ENCODE results near the gene DCAF4L1.

Gene DCAF4L1, protein sequence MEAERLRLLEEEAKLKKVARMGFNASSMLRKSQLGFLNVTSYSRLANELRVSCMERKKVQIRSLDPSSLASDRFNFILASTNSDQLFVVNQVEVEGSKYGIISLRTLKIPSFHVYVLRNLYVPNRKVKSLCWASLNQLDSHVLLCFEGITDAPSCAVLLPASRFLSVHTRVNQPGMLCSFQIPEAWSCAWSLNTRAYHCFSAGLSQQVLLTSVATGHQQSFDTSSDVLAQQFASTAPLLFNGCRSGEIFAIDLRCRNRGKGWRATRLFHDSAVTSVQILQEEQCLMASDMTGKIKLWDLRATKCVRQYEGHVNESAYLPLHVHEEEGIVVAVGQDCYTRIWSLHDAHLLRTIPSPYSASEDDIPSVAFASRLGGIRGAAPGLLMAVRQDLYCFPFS

DNA sequence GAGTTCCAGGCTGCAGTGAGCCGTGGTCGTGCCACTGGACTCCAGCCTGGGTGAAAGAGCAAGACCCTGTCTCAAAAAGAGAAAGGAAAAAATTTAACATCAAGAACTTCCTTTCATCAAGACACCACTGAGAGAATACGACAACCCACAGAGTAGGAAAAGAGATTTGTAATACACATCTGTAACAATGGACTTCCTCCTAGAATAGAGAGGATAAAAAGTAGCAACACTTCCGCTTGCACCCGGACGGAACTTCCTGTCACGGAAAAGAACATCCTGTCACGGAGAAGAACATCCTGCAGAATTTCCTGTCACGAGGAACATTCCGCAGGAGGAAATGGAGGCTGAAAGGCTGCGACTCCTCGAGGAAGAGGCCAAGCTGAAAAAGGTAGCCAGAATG lies at the start of gene DCAF4L1:
TSS of gene DCAF4L1 (plus strand) at position 301 of the 400 bp plus-strand sequence. CDS start at position 338, 37 bp downstream.
- no peak for DNase-seq (ENCODE audit: low spot score)

DNA sequence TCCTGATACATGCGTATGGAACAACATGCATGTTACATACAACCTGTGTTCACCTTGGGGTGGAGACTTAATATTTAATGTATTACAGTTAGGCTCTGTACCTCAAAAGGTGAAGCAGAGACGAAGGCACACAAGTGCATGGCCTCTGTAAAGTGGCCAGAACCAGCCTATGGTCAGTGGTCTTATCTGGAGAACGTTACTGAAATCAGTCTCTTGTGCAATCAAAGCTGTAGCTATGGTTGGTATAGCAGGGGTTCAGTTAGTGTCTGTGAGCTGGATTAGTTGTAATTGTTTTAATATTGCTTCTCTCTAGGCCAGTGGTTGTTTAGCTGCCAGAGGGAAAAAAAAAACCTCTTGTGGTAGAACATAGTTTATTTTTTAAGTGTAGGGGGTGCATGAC lies 48.6 kb upstream of the DCAF4L1 start:
- no peak for DNase-seq (ENCODE audit: low spot score)

DNA sequence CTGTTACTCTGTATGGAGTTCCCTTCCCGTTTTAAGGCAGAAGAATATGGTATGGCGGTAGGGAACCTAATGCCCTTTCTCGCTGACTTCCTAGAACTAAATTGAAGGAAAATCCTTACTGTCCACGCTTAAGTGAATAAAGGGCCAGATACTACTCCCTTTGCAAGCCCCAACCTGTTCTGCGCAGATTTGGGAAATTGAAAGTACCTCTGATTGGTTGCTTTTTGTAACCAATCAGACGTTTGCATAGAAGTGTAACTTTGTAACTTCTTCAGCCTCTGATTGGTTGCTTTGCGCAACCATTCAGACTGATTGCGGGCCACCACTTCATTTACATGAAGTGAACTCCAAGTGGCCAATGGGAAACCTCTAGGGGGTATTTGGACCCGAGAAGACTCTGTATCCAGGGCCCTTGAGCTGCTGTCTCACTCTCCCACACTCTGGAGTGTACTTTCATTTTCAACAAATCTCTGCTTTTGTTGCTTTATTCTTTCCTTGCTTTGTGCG lies 47.5 kb upstream of the DCAF4L1 start:
- DNase-seq (ENCODE audit: low spot score), result no peak

DNA sequence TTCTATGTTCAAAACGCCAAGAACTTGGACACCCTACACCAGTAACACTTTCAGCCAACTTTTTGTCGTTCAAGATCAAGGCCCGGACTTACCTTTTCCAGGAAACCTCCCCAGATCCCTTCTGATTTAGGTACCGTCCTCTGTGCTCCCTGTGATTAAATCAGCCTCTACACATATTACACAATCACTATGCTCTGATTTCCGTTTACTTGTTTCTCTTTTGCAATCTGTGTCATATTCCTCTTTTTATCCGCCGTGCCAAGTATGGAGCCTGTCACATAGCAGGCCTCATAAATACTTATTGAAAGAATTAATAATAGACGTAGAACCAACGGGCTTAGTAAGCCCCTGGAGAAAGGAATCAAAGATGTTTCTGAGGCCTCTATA lies 47.0 kb upstream of the DCAF4L1 start:
- DNase-seq (ENCODE audit: low spot score), result no peak

DNA sequence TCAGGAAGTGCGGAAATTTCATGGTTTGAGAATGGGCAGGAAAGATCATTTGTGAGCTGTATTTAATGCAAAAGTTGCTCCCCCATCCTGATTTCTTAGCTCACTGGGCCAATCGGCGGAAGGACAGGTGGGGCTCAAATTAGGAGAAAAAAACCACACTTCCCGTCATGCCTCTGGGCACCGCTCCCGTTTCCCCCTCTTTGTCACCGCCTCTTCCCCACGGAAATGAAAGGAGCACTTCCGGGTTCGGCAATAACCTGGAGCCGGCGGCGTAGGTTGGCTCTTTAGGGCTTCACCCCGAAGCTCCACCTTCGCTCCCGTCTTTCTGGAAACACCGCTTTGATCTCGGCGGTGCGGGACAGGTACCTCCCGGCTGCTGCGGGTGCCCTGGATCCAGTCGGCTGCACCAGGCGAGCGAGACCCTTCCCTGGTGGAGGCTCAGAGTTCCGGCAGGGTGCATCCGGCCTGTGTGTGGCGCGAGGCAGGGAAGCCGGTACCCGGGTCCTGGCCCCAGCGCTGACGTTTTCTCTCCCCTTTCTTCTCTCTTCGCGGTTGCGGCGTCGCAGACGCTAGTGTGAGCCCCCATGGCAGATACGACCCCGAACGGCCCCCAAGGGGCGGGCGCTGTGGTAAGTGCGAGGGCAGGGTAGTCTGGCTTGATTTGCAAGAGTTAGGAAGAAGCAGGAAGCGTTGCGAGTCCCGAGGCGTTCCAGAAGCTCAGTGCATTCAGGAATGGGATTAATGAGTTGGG lies 46.5 kb upstream of the DCAF4L1 start, which contains the start of gene TMEM33:
TSS of gene TMEM33 (plus strand) at position 529 of the 751 bp plus-strand sequence. CDS start at position 585, 56 bp downstream.
- peak; percentile 53 for DNase-seq (ENCODE audit: low spot score)

DNA sequence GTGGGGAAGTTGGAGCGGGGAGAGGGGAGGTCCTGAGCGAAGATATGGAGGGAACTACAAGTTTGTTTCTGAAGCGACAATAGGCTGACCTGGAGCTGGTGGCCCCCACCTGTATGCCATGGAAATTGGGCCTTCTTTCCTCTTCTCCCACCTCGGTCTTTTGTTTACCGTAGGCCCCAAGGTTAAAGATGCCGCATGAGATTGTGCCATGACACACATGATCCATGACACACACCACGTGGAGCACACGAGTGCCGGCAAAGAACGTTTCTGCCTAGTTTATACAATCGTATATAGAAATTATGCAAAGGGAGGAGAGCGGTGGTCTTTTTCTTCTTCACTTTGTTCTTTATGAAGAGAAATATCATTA lies 45.9 kb upstream of the DCAF4L1 start:
- no peak for DNase-seq (ENCODE audit: low spot score)

DNA sequence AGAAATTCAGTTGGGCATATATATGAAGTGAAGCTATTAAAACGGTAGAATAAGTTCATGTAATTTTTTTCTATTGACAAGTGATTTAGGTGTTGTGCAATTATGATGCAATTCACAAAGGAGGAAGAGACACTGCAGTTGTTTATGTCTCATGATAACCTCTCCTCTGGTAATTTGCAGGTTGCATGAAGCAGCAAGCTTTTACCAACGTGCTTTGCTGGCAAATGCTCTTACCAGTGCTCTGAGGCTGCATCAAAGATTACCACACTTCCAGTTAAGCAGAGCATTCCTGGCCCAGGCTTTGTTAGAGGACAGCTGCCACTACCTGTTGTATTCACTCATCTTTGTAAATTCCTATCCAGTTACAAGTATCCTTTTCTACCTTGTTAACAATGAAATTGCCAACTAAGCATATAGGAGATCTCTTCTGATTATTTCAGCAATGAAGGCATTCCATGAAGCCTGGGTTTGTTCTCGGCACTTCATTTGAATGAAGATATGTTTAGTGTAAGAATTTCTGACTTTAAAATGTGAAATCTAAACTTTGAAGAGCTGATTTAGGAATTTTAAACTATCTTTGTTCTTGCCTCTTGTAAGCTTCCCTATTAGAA lies 42.4 kb upstream of the DCAF4L1 start:
- DNase-seq (ENCODE audit: low spot score), result no peak

DNA sequence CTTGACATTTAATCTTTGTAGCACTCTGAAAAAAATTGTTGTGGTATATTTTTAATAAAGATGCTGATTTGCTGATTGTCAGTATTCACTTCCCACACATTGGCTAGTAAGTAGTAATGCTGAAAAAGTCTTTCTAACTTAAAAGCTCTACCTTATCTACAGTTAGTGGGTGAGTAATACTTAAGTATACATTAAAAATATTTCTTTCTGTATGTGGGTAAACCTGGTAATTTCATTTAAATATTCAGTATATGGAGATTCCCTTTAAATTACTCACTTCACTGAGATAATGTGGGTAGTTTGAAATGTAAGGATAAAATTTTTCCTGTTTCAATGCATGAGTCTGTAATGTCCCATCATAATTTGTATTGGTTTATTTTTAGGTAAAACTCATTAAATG lies 40.7 kb upstream of the DCAF4L1 start:
- no peak for DNase-seq (ENCODE audit: low spot score)

DNA sequence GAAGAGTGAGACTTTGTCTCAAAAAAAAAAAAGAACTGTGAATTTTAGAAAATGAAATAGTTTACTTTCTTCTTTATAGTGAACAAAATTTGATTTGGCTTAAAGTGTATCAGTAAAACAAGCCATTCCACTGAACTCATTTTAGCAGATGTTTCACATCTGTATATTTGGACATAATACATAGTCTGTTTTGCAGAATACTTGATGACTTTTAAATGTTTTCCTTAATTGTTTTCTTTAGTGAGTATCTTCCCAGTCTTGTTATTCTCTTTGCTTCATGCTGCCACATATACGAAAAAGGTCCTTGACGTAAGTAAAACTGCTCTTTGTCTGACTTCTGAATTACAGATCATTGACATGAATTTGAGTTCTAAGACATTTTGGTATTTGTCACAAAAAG lies 38.0 kb upstream of the DCAF4L1 start:
- no peak for DNase-seq (ENCODE audit: low spot score)

DNA sequence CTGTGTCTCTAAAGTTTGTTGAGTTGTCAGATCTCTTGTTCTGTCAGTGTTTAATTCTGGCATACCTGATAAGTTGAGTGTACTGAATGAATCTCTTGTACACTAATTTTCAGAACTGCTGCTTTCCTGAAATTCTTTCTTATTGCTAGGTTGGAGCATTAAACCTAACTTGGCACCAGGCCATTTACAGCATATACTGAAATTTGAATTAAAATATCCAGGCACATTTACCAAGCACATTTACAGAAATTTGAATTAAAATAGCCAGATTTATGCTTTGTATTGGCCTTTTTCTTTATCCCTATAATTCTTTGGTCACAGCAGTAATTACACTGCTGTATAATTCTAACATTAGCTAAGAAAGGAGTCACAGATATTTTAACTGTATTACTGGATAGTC lies 37.5 kb upstream of the DCAF4L1 start:
- DNase-seq (ENCODE audit: low spot score), result no peak

DNA sequence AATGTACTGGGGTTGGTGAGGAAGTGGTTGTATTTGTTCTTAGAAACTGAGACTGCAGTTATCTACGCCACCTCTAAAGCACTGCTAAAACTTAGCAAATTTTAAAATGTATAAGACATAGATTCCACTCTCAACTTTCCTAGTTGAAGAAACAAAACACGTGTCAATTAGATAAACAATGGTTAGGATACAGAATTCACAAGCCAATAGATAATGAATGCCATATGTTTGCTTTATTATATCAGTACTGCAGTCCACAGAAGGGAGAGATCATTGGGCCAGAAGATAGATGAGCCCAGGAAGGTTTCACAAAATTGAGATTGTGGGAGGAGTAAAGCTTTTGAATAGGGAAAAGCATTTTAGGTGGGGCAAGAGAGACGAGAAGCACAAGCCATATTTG lies 32.0 kb upstream of the DCAF4L1 start:
- DNase-seq (ENCODE audit: low spot score), result no peak

DNA sequence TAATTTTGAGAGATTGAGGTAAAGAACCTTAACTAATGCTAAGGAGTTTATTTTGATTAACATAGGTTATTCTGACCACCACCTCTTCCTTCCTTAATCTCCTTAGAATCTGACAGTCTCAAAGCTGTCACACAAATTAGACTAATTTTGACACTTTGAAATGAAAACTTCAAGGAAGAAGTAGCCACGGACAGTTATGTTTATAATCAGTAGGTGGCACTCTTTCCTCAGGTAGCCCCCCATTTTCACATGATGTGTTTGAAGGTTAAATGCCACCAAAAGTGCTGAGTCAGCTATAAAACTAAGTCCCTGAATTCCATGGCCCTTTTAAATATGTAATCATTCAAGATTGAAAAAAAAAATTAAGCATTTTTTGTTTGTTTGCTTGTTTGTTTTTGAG lies 23.9 kb upstream of the DCAF4L1 start:
- DNase-seq (ENCODE audit: low spot score), result no peak

DNA sequence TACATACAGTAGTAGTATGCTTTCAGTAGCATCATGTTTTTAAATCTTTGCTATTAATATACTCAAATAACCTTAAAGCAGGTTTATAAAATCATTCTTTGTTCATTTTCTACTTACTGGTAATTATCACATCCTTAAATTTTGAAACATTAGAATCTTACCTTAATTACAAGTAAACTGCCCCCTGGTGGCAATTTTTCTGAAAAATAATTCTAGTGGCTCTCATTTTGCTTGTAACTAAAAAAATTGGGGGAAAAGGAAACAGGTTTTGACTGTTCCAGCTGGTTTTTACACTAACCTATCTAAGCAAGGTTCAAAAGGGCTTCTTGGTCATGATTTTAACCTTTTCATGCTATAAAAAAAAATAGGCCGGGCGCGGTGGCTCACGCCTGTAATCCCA lies 18.5 kb upstream of the DCAF4L1 start:
- no peak for DNase-seq (ENCODE audit: low spot score)

DNA sequence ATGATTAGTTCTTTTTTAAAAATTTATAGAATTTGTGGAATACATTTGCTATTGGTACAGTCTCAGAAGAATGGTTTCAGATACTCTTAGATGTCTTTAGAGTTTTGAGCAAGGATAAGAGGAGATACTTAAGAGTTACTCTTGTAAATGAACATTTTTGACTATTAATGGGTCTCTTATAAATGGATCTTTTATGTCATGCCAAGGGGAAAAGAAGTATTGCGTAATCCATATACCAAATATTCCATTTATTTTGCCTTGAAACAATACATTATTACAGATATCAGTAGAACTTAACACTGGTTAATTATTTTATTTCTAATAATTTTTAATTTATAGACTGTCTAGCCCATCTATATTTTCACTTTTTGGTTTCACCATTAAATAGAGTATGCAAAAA lies 17.2 kb upstream of the DCAF4L1 start:
- DNase-seq (ENCODE audit: low spot score), result no peak

DNA sequence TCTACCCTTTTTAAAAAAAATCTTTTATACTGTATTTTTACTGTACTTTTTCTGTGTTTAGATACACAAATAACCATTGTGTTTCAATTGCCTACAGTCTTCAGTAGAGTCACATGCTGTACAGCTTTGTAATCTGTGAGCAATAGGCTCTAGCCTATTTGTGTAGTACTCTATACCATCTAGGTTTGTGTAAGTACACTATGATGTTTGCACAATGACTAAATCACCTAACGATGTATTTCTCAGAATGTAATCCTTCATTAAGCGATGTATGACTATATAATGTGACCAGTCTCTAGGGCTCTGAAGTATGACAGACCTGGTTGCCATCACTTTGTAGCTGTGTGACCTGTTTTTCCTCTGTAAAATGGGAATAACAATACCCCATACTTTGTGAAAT lies 14.2 kb upstream of the DCAF4L1 start:
- no peak for DNase-seq (ENCODE audit: low spot score)

DNA sequence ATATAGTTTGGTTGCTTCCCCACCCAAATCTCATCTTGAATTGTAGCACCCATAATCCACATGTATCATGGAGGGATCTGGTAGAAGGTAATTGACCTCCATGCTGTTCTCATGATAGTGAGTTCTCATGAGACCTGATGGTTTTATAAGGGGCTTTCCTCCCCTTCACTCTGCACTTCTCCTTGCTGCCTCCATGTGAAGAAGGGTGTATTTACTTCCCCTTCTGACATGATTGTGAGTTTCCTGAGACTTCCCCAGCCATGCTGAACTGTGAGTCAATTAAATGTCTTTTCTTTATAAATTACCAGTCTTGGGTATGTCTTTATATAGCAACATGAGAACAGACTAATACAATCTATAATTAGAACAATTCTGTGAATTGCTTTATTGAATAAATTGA lies 11.9 kb upstream of the DCAF4L1 start:
- DNase-seq (ENCODE audit: low spot score), result no peak

DNA sequence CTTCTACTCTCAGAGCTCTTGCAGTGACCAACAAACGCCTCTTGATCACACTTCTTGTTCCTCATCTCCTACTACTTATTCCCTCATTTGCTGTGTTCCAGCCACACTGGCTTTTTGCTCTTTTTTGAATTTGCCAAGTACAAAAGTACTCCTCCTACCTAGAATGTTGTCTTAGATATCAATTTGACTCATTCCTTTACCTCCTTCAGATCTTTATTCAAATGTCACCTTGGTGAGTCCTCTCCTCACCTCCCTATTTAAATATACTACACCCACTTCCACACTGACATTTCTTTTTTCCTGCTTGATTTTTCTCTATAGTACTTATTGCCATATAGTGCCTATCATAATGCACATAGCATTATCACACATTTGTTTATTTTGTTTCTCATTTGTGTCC lies 6.2 kb upstream of the DCAF4L1 start:
- no peak for DNase-seq (ENCODE audit: low spot score)

DNA sequence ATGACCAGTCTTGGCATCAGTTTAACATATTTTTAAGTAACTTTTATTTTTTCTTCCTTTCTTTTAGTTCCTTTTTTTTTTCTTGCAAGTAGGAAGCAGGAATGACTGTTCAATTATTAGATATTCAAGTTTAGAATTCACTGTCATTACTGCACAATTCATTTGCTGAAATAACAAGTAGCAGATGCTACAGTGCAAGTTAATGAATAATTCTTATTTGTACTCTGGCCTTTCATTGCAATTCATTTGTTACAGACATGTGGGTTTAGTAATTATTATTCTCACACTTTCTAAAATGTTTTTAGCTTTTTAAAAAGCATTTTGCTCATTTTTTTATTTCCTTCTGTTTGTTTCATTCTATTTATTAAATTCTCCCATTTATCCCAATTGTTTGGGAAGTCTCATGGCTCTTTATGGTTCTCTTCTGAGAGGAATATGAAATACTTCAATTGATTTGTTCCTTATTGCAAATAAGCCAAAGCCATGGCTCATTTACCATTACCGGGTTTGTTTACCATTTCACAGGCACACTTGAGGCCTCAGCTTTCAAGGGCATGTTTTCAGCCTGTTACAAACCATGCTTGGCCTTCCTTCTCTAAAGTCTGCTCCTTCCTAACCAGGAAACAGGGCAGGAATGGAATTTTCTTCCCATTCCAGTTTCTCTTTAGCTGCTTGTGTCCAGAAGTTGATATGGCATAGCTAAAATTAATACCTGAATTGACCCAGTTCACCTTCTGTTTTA lies 4.6 kb upstream of the DCAF4L1 start:
- no peak for DNase-seq (ENCODE audit: low spot score)

DNA sequence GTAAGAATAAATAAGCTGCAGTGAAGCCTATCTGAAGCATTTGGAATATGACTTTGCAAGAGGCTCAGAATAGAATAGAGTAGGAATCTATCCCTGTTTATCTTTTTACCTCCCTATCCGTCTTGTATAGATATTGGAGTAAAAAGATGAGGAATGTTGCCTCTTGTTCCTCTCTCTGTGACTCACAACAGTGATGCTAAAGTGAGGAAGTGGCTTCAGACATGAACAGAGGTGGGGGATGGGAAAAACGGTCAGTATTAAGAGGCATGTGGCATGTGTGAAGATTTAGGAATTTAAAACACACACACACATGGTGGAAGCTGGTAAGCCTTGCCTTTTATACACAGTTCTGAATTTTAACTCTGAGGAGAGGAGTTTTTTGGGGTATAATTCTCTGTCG lies 3.8 kb upstream of the DCAF4L1 start:
- no peak for DNase-seq (ENCODE audit: low spot score)

DNA sequence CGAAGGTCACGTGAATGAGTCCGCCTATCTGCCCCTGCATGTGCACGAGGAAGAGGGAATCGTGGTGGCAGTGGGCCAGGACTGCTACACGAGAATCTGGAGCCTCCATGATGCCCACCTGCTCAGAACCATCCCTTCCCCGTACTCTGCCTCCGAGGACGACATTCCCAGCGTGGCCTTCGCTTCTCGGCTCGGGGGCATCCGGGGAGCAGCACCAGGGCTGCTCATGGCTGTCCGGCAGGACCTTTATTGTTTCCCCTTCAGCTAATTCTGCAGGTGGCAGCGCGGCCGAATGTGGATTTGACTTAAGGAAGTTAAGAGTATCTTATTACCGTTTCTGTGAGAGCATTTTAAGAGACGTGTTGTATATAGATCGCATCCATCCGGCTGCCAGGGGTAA lies 1.2 kb downstream of the DCAF4L1 start:
- DNase-seq (ENCODE audit: low spot score), result no peak

DNA sequence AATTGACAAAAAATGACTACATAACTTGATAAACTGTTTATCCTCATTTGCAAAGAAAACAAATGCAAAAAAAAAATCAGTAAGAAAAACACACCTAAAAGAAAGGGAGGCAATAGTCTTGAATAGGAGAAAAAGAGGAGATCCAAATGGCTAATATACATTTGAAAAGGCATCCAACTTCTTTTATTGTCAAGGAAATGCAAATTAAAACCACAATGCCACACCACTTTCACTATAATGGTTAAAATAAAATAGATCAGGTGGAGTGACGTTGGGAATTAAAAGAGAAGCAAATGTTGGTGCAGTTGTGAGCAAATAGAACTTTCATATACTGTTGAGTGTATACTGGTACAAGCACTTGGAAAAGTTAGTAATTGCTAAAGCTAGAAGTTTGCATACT lies 3.6 kb downstream of the DCAF4L1 start:
- DNase-seq (ENCODE audit: low spot score), result no peak

DNA sequence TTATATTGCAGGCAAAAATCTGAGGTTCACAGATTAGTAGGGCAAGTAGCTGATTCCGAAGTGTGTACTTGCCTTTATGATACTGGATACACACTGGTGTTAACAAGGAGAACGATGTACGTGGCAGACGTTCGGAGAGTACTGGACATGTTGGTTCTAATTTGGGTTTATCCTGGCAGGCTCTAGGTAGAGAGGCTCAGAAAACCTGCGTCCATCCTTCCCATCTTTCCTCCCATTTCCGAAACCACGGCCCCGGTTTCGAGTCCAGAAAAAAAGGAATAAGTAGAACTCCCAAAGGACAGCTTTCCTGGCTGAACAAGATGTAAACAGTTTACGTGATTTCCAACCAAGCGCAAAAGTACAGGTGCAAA lies 8.4 kb downstream of the DCAF4L1 start:
- DNase-seq (ENCODE audit: low spot score), result no peak
